Measurements from ENCODE around the gene SLC38A11.

Gene SLC38A11

DNA sequence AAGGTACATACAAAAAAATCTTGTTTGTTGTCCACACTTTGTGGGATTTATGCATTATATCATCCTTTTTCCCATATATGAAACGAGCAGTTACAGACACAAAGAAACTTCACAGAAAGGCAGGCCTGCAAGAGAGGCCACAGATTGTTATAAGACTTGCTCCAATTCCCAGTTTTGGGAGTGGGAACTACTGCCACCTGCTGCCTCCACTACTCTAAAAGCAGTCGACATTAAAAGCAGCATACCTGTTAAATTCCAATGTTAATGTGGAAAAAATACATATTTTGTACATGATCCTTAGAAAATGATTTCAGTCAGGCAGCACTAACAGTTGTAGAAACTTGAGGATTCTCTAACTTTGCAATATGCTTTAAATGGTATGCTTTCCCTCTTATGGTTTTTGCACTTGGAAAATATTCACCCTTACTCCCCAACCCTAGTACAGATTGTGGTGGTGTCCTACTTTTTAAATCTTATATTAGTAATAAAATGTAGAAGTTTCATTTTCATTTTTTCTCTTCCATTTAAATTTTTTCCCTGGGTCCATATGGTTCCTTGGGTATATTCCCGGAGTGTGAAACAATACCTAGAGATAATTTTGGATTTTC lies 37.9 kb downstream of the SLC38A11 start:
- no peak for DNase-seq (ENCODE audit: low read depth in 2 of 2)

DNA sequence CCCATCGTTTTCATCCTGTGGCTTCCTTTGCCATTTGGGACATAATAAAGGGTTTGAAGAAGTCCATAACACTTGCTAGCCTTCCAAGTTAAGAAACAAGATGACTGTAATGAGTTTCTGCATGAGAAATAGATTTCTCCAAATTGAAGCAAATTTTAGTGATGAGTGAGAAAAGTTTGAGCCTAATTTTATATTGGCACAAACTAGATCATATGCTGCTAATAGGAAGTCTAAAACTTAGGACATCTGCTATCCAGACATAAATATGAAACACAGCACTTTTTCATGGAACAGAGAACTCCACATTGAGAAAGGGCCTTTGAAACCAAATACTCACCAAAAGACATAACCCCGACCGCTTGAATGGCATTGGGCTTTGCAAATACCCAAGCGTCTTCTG lies 39.8 kb downstream of the SLC38A11 start:
- DNase-seq (ENCODE audit: low read depth in 2 of 2) = no peak

DNA sequence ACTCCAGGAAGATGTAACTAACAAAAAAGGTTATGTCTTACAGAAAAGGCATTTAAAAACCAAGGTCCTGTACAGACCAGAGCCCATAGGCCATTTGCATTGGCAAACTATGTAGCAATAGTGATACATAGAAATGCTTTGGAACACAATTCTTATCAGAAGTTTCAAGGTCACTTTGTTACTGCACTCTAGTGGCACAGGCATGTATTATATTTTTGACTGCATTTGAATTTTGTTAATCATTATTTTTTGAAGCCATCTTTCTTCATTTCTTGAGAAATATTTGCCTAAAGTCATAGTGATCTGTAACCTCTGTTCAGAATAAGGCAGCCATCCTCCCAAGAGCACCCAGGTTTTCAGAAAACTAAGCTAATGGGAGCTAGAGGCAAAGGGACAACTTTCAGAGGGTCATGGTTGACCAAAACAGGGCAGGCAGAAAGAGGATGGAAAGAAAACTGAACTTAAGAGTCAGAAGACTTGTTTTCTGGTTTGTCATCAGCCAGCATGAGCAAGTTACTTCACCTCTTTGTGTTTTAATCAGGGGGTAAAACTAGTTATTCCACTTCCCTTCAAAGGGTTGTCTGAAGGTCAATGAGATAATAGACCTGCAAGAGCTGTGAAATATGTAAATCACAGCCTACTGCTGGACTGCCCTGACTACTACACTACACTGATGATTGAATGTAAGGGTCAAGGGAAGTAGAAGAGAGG lies 41.5 kb downstream of the SLC38A11 start:
- DNase-seq (ENCODE audit: low read depth in 2 of 2) = no peak

DNA sequence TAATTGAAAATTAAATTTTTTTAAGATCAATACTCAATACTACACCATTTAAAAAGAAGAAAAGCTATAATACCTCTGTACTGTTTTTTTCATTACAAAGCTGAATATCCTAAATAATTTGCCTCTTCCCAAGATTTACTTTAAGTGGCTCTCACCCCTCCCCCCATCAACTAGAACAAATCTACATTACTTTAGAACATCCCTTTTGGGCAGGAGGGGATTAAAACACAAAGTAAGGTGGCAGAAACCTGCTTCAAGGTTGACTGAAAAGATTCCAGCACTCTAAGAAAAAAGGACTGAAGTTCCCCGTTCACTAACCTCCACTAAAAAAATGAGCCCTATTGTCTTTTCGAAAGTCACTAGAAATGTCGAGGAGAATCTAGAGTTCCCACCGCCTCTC lies 42.3 kb downstream of the SLC38A11 start:
- no peak for DNase-seq (ENCODE audit: low read depth in 2 of 2)

DNA sequence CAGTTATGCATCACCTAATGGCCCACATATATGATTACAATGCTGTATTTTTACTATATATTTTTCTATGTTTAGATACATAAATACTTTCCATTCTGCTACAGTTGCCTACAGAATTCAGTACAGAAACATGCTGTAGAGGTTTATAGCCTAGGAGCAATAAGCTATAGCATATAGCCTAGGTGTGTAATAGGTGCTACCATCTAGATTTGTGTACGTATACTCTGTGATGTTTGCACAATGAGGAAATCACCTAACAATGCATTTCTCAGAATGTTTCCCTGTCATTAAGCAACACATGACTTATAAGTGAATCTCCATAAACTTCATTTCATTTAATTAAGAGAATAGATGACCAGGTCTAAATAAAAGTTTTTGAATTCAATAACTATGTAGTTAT lies 43.5 kb downstream of the SLC38A11 start:
- DNase-seq (ENCODE audit: low read depth in 2 of 2) = no peak

DNA sequence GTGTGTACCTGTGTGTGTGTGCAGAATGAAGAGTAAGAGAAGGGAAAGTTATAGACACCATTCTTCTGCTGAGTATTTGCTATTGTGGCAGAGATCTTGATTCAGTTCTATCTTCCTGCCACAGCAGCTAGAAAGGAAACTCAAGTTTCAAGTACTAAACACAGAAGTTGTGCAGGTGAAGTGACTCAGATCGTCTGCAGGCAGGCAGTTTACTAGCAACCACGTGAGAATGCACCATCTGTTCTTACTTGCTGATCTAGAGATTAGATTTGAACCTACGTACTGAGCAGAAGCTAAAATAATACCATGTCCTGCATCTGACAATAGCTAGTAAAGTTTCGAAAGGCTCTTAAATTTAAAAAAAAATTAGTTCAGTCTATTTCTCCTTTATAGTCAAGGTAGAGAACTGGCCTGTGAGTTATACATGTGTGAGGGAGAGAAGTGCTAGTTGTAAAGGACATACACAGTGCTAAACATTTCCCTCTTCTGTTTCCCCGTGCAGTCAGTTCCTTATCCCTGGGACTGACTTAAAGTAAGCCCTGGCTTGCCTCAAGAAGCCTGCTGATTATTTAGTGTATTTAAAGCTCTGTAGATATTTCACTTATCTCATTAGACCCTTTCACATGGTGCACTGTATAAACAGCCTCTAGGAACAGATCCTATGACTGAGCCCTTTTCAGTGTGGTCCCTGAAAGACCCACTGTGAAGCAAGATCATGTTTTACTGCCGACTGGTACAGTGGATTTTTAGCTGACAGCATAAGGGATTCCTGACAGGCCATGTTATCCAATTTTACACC lies 45.0 kb downstream of the SLC38A11 start:
- DNase-seq (ENCODE audit: low read depth in 2 of 2) = no peak

DNA sequence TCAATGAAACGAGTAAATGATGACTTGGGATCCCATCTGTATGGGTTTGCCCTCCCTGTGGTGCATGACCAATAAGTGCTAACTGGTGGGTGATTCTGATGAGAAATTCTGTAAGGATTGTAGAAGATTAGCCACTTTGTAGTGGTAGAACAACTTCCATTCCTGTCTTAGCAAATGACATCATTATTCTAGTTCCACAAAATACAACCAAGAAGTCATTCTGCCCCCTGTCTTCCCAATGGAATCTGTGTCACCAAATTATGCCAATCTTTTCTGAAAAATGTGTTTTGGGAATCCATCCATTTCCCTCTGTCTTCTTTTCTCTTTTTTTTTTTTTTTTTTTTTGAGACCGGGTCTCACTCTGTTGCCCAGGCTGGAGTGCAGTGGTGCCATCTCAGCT lies 48.4 kb downstream of the SLC38A11 start:
- DNase-seq (ENCODE audit: low read depth in 2 of 2) = no peak

DNA sequence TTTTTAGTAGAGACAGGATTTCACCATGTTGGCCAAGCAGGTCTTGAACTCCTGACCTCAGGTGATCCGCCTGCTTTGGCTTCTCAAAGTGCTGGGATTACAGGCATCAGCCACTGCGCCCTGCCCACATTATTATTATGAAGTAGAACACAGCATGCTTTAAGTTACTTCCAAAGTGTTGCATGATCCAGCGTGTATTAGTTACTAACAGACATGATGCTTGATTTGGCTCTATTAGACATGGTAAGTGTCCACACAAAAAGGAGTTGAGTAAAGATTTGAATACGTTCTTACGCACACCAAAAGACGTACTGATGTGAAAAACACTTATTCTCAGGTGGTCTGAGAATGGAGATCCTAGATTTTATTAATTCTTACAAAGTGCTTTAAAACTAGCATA lies 50.0 kb downstream of the SLC38A11 start:
- DNase-seq (ENCODE audit: low read depth in 2 of 2) = no peak

DNA sequence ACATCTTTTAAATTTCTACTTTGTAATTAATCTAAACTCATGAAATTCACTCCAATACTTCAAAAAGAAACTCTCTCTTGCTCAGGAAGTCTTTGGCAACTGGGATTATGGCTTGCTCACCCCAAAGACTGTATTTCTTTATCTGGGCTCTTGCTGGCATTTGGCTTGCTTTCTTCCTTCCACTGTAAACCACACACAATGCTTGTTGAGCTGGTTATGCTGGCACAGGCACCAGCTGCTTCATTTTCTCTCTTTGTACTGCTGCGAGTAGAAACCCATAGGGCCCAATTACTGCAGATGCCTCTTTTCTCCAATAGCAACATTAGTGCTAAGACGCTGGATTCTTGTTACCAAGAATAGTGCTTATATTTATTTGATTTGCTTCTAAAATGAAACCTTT lies 51.4 kb downstream of the SLC38A11 start:
- no peak for DNase-seq (ENCODE audit: low read depth in 2 of 2)

DNA sequence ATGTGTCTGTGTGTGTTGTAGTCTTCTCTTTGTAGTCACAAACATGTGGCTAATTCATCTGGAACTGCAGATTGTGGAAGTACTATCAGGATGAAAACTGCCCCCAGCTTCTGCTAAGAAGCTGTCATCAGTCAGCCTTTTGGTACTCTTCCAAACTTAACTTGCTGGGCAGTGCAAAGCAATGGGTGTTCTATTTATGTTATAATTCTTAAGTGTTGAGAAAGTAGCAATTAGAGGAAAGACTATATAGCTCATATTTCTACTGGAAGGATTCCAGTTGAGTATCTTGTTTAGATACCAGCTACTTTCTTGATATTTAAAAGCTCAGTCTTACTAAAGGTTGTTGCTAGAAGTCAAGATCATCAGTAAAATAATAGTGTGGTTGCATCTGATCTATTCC lies 52.1 kb downstream of the SLC38A11 start:
- DNase-seq (ENCODE audit: low read depth in 2 of 2) = no peak

DNA sequence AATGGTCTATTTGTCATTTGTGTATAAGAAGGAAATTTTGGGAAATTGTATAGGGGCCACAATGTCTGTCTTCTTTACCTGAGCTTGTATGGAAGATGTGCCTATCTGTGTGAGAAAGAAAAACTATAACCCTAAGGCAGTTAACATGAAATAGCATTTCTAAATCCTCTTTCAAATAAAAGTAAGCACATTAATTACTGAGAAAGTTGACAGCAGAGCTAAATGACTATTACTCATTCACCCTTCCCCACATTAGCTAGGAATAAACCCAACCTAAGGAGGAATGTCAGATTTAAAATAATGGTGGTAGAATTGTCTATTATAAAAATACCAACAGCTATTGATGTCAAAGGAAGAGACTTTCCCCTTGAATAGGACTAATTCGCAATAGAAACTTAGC lies 56.2 kb downstream of the SLC38A11 start:
- DNase-seq (ENCODE audit: low read depth in 2 of 2) = no peak

DNA sequence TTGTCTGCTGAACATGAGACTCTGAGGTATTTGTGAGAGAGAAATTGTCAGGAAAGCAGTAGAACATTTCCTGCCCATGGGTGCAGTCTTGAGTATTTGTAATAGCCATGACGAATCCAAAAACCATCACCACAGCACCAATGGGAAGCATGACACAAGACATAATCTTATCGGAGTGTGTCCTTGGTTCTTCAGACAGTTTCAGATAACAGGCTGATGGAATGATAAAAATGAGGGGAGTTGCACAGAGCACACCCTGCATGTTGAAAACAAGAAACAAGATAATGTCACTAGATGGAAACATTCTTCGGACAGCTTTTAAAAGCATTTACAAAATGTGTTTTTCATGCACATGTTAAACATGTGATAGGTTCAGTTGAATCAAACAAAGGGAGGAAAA lies 56.9 kb downstream of the SLC38A11 start:
- DNase-seq (ENCODE audit: low read depth in 2 of 2) = no peak

DNA sequence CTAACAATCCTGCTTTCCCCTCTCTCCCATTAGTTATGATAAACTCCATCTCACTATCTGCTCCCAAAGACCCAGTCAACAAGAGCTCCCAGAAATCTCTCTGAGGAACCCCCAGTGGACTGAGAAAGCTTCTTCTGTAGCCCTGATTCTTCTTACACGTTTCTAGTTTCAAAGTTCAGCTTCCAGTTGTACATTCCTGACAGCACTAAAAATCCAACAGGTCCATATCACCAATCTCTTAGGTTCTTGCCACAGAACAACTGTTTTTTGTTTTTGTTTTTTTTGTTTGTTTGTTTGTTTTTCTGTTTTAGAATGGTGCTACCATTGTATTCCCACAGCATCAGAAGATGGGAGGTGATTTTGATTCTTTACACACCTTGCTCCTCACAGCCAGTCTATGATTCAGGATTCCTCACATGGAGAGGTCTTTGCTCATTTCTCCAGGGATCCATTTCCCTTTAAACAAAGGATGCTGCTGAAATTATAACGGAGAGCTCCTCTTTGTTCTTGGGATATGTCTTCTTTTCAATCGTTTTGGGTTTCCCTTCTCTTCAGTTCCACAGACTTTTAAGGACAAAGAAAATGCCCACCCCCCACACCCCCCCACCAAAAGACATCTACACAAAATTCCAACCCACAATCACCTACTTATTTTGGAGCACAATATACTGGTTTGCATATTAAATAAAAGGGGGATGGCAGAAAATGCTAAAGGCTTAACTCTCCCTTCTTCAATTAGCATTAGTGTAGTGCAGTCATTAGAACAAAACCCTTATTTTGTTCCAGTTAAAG lies 57.7 kb downstream of the SLC38A11 start:
- DNase-seq (ENCODE audit: low read depth in 2 of 2) = no peak

DNA sequence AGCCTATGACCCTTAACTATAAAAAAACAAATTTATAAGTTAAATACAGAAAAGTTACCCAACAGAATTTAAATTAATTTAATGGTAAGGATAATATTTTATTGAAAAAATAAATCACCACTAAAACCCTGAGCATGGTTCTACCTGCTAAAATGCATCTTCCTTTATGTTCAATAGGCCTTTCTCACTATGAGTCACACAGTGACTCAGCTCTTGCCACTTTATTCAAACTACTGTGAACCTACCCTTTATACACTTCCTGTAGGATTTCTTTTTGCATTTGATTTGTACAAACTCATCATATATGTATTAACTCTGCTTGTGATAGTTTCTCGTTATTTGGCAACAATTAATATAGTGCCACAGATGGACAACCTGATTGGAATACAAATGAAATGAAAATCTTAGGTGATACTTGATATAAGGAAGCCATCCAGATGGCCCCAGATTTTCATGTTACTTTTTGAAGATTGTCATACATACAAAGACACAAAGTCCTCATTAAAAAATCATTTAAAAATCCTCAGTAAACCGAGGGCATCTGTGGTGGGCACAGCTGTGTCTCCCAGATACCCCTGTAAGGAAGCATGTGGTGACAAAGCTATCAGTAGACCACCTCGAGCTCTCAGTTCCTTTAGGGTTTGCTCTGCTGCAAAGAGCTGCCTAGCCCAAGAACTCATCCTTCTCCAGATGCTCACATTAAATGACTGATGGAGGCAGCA lies 58.5 kb downstream of the SLC38A11 start:
- no peak for DNase-seq (ENCODE audit: low read depth in 2 of 2)

DNA sequence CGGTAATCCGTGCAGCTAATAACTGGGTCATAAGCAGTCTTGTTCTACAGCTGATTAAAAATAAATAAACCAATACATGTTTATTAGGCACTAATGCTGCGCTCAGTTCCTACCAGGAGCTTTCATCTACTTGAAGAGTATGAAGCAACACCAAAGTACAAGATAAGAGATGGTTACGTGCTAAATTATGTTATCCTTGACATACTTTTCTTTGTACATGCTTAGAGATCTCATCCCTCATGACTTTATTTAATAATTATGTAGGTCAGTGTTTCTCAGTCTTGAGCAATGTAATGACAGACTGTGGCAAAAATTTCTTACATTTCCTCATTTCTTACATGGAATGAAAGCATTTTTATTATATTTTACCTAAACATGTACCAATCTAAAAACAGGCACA lies 59.1 kb downstream of the SLC38A11 start:
- DNase-seq (ENCODE audit: low read depth in 2 of 2) = no peak

DNA sequence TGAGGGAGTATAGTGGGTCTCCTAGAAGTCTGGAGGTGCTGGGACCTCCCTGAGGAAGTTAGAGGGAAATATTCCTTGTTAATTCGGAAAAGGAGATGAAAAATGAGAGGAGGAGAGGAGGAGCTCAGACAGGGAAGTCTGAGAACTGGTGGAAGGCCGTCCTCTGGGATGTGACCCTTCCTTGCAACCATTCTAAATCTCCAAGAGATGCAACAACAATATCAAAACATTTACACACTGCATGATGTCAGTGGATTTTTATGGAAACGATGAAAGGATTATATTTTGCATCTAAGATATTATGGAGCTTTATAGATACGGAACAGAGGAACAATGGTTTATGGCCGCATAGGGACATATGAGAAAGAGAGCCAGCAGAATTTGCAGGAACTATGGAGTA lies 63.9 kb downstream of the SLC38A11 start:
- DNase-seq (ENCODE audit: low read depth in 2 of 2) = no peak

DNA sequence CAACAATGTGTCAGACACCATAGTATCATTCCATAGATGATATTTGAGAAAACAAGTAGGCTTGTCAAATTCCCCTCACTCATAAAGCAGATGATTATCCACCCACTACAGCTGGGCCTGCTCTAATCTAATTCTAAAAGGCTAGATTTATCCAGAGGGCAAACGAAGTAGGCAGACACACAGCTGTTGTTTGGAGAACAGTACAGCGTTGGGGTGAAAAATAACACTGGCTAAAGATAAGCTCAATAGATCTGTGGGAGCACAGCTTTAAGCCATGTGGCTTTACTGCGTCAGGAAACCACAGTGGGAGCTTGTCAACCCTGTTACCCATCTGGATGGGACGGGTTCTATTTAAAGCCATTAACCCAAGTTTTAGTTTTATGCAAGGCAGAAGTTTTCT lies 64.8 kb downstream of the SLC38A11 start:
- DNase-seq (ENCODE audit: low read depth in 2 of 2) = no peak

DNA sequence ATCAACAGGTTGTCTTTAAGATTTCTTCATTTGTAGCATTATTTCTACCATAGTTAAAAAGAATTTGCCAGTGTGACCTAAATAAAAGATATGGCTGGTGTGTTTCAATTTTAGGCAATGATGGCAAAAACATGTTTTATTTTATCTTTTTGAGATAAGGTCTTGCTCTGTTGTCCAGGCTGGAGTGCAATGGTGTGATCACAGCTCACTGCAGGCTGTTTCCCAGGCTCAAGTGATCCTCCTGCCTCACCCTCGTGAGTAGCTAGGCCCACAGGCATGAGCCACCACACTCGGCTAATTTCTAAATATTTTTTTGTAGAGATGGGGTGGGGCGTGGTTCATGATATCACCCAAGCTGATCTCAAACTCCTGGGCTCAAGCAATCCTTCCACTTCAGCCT lies 66.7 kb downstream of the SLC38A11 start:
- DNase-seq (ENCODE audit: low read depth in 2 of 2) = no peak

DNA sequence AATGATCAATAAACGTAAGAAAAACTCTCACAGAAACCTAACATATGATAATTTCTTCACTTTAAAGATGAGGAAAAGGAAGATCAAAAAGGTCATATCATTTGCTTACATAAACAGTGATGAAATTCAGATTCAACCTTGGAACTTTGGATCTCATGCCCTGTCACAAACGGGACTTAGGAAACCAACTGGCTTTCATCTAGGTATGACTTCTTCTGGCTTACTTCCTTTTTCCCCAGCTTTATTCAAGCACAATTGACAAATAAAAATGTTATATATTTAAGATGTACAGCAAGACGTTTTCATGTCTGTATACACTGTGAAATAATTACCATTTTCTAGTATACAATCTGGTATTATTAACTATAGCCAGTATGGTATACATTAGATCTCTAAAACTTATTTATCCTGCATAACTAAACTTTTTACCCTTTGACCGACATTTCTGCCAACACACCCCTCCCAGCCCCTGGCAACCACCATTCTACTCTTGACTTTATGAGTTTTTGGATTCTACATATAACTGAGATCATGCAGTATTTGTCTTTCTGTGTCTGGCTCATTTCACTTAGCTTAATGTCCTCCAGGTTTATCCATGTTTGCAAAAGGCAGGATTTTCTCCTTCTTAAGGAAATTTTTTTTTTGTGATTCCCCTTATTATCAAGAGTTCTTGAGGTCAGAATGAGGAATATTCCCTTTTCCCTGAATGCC lies 67.7 kb downstream of the SLC38A11 start:
- DNase-seq (ENCODE audit: low read depth in 2 of 2) = no peak

DNA sequence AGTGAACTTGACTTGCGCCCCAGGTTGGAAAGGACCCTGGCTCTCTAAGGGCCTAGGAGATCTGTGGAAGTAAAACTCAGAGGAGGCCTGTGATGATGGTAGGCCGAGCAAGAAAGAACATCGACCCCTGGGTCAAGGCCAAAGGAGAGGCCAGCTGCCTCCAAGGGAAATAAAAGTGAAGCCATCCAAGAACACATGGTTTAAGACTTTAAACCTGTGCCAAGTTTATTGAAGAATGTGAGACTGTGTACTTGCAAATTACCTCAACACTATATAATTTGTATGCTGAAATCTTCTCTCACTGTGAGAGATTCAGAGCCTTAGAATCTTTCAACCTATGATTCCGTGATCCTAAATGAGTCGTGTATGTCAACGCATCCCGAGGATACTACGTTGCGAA lies 73.0 kb downstream of the SLC38A11 start:
- no peak for DNase-seq (ENCODE audit: low read depth in 2 of 2)

DNA sequence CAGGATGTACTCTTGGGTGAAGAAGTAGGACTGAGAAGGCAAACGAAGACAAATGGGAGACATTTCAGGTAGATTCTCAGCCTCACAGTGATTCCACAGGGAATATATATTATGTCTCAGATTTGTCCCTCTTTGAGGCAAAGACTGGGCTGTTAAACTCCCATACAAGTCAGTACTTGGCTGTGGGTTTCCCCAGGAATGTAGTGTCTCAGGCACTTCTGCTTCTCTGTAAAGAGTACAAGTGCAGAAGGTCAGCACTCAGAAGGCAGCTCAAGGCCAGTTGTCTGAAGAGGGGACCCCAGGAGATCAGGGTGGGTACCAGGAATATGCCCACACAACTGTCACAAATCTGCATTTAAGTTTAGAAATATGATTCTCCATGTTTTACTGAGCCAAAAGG lies 73.8 kb downstream of the SLC38A11 start:
- DNase-seq (ENCODE audit: low read depth in 2 of 2) = no peak

Data from stimulated activated CD8-positive, alpha-beta memory T cell treated with anti-CD3 and anti-CD28 coated beads, Interleukin-7, amount 100 ng/mL, for 4 hours (primary cell).